SKM-1 treated with dmso at 0.1 percent for 144 hours (cell line): Measurements from ENCODE around the gene TENM4.
A peak's percentile ranks its signal among the peaks of the same experiment; 100 is the strongest.

ENCODE experiments used
- DNase-seq: peaks from one replicate; lab custom pipeline; 2025; ENCODE audit not compliant: unreplicated experiment; lab: John Stamatoyannopoulos, UW

Gene TENM4

GRCh38 chr11:79440571-79441460 is at the start of gene TENM4:
Gene TENM4 (minus strand): TSS chr11:79441030. CDS start chr11:79069944, 371,086 bp downstream.
- DNase-seq, result no peak

GRCh38 chr11:79488286-79488685 is 47.5 kb upstream of the TENM4 start:
- DNase-seq, result no peak

- peak; percentile 12 for DNase-seq
These were observed 46.6 kb upstream of the TENM4 start for GRCh38 chr11:79487412-79487811.

GRCh38 chr11:79486242-79486984 is 45.6 kb upstream of the TENM4 start:
- no peak for DNase-seq

GRCh38 chr11:79485694-79486093 is 44.9 kb upstream of the TENM4 start:
- DNase-seq, result no peak

- no peak for DNase-seq
These were observed 44.0 kb upstream of the TENM4 start for GRCh38 chr11:79484872-79485271.

GRCh38 chr11:79482800-79483199 is 42.0 kb upstream of the TENM4 start:
- DNase-seq, result peak; percentile 69

GRCh38 chr11:79481795-79482194 is 41.0 kb upstream of the TENM4 start:
- no peak for DNase-seq

- no peak for DNase-seq
These were observed 40.0 kb upstream of the TENM4 start for GRCh38 chr11:79480864-79481263.

- no peak for DNase-seq
These were observed 32.1 kb upstream of the TENM4 start for GRCh38 chr11:79472819-79473529.

GRCh38 chr11:79471071-79471844 is 30.4 kb upstream of the TENM4 start:
- no peak for DNase-seq

- DNase-seq, result no peak
These were observed 29.3 kb upstream of the TENM4 start for GRCh38 chr11:79470161-79470560.

GRCh38 chr11:79467761-79468160 is 26.9 kb upstream of the TENM4 start:
- no peak for DNase-seq

GRCh38 chr11:79466411-79466810 is 25.6 kb upstream of the TENM4 start:
- DNase-seq, result no peak

- no peak for DNase-seq
These were observed 24.3 kb upstream of the TENM4 start for GRCh38 chr11:79465160-79465559.

GRCh38 chr11:79461666-79462645 is 21.1 kb upstream of the TENM4 start:
- DNase-seq, result no peak

GRCh38 chr11:79461144-79461543 is 20.3 kb upstream of the TENM4 start:
- peak; percentile 16 for DNase-seq

GRCh38 chr11:79458709-79459108 is 17.9 kb upstream of the TENM4 start:
- no peak for DNase-seq

- no peak for DNase-seq
These were observed 15.7 kb upstream of the TENM4 start for GRCh38 chr11:79456501-79456900.

- no peak for DNase-seq
These were observed 12.8 kb upstream of the TENM4 start for GRCh38 chr11:79453617-79454016.
